Fibroblast of lung (primary cell): Measurements from ENCODE around the gene CTSE.

ENCODE experiments used
- CTCF ChIP-seq, 2 donors: IDR thresholded peaks in 1 of 2; conservative IDR thresholded peaks in 1 of 2; 1 replicate in 1 of 2; 2 replicates in 1 of 2; pipeline ENCODE4 v1.5.1; 2011 to 2012; ENCODE audit warnings: low read length in 2 of 2, control low read depth in 1 of 2, inconsistent platforms in 1 of 2, low read depth in 1 of 2, mild to moderate bottlenecking in 1 of 2
- EZH2 ChIP-seq: IDR thresholded peaks from 2 replicates; pipeline ENCODE4 v1.5.1; 2012; ENCODE audit warnings: low read length, control low read depth, mild to moderate bottlenecking; ENCODE audit errors: missing control alignments

GRCh38 chr1:206035027-206035426, 11.3 kb upstream of the CTSE start:
- TF ChIP-seq CTCF (conservative IDR thresholded peaks at IDR 0.05 in 1 of 2, IDR thresholded peaks at IDR 0.05 in 1 of 2; ENCODE audit: low read depth in 1 of 2, low read length in 2 of 2): no peak
- no peak for TF ChIP-seq EZH2
